Fibroblast of skin of left quadriceps (primary cell): ENCODE results near the gene ECE1.
A peak's percentile ranks its signal among the peaks of the same experiment; 100 is the strongest.

Source experiments
- DNase-seq, 2 experiments: peaks; one replicate each; pipeline ENCODE4 v3.0.0-alpha.2; 2013; ENCODE audit warnings: low read depth in 2 of 2

Gene ECE1

DNA sequence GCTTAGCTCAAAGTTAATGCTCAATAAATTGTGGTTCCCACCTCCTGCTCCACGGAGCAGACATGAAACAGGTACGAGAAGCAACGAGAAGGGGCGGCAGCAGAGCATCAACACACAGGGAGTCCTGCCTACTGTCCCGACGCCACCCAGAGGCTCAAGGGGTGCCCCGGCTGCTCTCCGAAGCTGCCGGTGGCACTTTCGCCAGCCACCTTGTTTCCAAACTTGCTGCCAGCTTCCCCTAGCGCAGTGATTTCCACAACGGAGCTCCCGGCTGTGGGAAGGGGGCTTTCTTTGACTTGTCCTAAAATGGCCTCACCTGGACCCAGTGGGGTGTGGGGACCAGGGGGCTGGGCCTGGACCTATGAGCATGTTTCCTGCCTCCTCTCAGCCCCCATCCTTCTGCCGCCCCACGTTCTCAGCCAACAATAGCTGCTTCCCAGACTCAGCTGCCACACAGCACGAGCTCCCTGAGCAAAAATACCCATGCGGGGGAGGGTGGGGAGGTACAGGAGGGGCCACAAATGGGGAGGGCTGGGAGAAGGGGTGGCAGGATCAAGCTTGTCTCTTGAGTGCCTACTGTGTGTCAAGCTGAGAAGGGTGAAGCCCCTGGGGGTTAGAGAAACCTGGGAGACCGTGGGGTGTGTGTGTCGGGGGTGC lies 35.6 kb upstream of the ECE1 start:
- no peak for DNase-seq

DNA sequence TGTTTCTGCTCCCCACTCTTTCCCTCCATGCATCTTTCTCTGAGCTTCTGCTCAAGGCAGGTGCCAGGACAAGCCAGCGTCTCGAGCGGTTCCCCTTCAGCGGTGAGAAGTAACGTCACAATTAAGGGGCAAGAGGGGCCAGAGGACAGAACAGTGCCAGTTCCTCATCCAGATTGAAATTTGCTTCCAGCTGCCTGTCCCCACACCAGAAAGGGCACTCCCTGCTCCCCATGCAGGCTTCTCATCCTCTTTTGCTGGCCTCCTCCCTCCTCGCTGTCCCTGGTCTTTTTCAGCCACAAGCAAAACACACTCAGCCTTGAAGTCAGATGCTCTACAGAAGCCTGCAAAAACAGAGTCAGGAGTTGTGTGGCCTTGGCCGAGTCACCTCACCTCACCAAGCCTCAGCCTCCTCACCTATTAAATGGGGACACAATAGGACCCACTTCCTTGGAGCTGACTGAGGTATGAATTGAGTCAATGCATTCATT lies 35.0 kb upstream of the ECE1 start:
- no peak for DNase-seq

DNA sequence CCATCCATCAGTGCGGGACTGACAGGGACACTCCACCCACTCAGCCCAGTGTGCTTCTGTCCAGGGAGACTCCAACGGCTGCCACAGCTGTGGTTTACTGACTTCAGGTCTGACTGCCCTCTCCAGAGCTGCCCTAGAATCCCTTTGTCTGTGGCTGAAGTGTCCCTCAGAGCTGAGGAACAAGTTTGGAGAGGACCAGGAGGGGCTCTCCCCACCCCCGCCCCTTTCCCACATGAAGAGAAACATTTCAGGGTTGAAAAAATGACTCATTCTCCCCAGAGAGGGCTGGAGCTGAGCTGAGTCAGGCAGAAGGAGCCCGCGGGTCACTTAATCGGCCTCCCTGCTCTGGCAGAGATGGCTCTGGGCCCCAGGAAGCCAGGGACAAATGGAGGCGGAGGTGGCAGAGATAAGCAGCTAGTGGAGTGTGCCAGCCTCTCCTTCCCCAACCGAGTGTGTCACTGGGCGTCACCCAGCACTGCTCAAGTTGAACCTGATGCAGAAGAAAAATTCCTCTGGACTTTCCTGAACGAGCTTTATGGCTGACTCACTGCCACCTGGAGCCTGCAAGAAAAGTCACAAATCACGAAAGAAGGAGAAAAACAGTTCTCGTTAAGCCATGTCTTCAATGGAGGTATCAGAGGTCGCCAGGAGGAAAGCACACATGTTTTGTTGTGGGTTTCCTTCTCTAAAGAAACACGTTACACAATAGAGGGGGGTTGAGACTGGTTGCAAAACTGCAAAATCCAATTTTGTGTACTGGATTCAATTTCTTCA lies 34.3 kb upstream of the ECE1 start:
- DNase-seq: peak; percentile 81 to 84

DNA sequence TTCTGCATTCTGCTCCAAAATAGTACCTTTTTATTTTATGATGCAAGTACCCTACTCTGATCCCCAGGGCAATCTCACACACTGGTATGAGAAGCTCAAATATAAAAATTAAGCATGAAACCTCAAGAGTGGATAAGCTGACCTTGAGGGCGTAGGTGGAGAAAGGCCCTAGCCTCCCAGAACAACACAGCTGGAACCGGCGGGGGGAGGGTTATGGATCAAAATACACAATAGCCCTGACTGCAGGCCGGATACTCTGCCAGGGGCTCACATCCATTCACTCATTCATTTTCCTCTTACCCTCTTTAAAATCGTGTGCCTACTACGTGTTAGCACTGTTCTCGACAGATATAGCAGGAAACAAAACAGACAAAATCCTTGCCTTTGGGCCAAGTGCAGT lies 32.8 kb upstream of the ECE1 start:
- no peak for DNase-seq

DNA sequence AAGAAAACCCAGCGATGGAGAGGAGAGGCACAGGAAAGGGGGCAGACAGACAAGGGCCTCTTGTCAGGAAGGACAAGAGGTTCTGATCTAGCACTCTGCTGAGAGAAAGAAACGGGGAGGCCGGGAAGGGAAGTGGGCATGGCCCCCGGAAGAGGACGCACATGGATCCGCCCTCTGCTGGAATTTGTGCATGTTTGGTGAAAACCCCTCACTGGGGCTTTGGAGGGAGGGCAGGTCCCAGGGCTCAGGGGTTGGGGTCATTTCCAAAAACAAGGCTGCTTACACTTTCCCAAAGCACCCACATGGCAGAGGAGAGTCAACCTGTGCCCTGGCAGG lies 32.4 kb upstream of the ECE1 start:
- no peak for DNase-seq

DNA sequence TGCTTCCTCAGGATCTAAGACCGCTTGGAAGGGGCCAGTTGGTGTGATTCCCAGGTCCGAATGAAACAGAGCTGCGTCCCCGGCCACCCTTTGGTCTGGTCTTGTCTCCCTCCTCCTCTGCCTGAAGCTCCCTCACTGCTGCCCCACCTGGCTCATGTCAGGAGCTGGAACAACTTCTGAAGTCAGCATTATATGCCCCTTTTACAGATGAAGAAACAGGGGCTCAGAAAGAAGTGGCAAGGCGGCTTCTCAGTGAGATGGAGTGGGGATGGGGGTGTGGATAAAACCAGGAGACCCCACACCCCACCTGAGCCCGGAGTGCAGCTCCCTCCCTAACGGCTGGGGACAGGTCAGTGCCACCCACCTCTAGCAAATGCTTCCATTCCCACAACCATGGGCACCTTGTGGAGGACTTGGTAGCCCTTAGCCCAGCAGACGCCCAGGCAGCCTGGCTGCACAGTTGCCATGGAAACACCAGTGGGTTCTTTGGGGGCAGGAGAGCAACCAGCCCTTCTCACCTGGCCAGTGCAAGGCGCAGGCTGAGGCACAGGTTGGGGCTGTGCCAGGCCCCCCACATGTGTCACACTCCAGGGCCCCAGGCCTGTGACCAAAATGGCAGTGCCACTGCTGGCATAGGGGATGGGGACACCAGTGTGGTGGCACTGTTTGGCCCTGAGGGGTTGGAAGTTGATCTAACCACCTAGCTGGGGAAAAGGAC lies 31.9 kb upstream of the ECE1 start:
- DNase-seq: no peak

DNA sequence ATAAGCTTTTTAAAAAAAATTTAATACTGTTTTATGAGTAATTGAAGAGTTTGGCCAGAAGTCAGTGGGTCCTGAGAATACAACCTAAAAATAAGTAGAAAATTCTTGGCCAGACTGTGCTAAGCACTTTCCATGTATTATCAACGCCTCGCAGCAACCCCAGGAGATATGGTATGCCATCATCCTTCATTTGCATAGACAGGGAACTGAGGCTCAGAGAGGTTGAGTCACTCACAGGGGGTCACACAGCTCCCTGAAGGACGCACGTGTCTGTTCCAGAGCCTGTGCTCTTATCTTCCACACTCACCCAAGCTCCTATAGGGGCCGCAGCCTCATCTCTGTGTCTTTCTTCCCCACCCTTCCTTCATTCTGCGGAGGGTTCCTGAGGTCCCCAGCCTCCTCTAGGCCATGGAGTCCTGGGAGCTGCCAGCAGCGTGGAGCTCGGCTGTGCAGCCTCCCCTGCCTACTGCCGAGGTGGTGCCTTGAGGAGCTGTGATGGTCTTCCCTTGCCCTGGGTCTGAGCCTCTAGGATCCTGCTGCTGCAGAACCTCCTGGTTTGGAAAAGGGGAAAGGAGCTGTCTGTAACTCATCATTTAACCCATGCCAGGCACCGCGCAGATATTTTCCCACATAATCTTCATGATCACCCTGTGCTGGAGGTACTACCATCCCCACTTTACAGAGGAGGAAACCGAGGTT lies 30.3 kb upstream of the ECE1 start:
- DNase-seq: no peak

DNA sequence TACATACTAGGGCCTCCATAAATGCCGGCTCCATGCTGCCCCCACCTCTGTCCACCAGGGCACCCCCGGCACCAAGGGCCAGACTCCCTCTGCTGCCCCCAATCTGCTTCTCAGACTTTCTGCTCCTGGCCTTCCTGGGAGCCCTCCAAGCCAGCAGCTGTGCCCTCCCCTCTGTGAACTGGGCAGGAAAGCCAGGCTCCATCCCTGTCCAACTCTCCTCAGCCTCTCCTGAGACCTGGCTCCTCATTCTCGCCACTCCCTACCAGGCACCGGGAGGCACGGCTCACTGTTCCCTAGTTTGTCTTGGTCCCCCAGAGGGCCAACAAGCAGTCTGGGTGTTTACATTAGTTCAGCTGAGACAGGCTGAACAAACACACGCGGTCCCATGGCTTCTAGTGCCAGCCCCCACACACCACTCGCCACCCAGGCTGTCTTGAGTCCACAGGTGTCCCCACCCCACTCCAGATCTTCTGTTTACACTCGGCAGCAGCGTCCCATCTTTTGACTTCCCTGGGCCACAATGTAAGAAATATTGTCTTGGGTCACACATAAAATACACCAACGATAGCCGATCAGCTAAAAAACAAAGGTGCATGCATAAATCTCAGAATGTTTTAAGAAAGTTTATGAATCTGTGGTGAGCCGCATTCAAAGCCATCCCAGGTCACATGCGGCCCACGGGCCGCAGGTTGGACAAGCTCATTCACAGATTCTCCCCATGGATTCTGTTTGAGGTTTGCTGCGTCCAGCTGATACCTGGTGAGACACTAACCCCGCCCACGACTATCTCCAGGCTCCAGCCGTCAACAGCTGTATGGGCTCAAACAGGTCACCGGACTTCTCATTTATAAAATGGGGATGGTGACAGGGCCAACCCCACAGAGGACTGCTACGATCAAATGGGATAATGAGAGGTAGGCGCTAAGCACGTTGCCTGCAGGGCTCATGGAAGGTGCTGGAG lies 29.5 kb upstream of the ECE1 start:
- DNase-seq: no peak

DNA sequence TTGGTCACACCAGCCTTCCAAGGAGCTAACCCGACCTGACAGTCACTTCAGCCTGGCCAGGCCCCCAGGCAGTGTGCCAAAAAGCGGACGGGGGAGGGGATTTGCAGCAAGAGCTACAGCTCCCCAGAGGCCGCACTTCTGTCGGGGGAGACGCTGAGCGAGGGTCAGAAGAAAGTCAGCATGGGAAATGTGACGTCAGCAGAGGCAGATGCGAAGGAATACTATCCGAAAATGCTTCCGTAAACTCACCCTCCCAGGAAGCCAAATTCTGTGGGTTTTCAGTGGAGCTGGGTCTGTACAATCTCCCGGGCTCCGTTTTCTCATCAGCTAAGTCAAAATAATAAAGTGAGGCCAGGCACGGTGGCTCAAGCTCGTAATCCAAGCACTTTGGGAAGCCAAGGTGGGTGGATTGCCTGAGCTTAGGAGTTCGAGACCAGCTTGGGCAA lies 28.5 kb upstream of the ECE1 start:
- peak; percentile 59 to 64 for DNase-seq

DNA sequence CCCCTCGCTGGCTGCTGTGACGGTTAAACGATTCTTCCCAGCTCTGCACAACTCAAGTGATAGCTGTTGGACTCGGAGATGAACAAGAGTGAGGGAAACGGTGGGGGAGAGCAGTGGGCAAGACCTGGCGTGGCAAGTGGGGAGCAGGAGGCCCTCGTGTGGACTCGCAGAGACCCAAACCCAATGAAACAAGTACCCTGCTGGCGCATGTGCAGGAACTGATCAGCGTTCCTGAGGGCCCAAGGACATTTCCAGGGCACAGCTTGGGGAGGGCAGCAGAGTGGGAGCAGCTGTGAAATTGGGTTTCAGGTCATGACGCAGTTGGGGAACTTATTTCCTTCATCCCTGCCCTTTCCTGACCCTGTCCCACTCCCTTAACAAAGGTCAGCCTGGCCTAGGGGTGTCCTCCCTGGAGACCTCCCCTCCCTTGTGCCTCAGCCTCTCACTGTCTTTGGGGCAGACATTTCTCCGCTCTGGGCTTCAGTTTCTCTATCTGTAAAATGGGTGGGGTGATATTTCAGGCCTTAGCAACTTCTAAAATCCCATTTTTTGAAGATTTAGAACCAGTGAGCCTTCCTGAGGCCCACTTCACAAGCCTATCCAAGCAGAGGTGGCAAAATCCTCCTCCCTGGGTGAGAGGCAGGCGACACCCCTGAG lies 27.9 kb upstream of the ECE1 start:
- DNase-seq: no peak

DNA sequence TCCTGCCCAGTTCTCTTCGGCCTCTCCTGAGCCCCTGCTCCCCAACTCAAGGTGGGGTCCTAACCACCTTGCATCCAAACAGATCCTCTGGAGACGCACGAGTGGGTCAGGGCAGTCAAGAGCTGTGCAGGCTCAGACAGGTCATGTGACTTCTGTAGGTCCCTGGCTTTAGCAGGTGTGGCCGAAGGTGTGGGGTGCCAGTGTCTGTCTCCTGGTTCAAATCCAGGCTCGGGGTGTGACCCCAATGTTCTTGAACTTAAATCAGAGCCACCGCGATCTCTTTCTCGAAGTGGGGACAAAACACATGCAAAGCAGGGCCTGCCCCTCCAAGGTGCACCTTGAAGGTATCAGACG lies 27.4 kb upstream of the ECE1 start:
- DNase-seq: no peak

DNA sequence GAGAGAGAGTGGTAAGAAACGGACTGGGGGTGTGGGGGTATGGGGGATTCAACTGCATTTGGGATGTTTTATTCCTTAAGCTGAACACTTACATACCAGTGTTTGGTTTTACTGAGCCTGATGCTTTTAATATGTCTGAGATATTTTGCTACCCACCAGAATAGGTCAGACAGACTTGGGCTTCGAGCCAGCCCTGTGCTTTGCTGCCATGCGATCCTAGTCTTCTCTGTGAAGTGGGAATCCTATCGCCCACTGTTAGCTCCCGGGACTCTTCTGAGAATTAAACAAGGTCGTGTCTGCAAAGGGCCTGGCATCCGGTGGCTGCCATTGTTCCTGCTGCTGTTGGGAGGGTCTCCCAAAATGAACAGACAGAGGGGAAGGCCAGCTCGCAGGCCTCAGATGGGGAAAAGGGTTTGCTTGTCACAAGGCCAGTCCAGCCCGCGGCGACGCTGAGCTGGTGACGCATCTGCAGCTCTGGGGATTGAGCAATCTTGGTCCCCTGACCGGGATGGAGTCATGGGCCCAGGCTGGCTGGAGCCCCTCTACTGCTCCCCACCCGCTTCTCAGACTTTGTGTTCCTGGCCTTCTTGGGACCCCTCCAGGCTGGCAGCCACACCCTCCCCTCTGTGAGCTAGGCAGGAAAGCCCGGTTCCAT lies 26.9 kb upstream of the ECE1 start:
- DNase-seq: no peak

DNA sequence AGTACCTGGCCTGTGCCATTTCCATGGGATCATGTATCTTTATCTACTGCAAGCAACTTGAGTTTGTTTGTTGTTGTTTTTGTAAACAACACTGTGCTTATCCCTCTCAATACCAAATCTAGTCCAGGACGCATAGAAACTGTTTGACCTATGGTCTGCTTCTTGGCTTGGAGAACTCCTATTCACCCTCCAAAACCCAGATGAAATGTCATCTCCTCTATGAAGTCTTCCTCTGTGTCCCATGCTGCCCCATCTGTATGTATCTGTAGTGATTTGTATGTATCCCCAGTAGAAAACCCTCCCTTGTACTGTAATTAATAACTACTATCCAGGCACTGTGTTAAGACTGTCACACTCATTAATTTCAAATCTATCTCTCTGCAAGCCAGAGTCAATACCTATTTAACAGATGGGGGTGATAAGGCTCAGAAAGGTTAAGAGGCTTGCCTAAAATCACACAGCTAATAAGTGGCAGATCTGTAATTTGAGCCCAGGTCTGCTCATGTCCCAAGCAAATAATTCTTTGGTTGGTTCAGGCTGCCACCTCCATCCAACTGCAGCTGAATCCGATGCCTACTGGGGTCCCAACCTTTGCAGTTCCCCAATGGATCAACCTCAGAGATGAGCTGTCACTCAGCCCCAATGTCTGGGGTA lies 24.6 kb upstream of the ECE1 start:
- no peak for DNase-seq

DNA sequence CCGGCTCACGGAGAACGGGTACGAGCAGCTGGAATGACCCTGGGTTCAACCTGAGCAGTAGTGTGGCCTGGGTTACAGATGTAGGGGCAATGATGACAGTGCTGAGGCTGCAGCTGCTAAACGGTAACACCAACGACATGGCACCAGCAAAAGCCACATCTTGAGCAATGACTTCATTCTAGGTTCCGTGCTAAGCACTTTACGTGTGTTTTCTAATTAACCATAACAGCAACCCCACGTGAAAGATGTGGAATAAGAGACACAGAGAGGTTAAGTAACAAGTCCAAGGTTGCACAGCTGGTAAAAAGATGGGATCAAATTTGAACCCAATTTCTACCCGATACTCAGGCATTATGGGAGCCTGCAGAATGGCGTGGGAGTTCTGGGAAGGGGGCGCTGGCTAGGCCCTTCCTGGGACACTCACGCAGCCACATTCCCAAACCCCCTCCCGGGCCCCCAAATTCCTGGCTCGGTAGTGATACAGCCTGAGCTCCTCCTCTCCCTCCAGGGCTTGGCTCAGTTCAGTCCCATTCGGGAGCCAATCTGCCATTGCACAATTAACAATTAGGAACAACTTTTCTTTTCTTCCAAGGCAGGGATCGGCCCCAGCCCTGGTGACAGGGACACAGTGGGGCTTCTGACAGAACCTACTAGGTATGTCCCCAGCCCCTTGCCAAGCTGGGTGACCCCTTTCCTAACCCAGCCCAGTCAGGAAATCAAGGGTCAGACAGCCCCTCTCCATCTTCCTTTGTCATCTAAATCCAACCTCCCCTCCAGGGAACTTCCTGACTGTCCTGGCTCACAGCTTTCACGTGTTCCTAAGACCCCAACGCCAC lies 23.8 kb upstream of the ECE1 start:
- DNase-seq: no peak

DNA sequence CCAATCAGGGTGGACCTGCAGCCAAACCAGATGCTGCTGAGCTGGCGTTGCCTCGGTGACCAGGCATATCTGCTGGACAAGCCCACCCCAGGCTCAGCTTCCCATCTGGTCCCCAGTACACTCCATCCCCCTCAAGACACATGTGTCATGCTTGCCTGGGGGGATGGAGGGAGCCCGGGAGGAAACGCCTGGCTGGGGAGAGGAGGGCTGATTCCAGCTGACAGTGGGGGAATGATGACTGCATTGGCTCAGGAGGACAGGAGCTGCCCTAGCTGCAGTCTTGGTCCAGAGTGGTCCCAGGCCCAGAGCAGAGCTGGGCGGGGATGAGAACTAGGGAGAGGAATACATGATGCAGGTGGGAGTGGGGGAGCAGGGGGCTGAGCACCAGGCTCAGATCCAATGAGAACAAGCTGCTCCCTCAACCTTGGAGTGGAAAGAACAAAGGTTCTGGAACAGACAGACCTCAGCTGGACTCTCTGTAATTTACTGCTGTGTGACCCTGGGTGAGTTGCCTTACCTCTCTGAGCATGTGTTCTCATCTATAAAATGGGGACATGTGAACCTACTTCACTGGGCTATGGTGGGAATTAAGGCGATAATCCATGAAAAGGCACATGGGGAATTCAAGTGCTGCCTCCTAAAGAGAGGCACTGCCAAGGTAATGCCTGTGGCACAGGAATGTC lies 23.1 kb upstream of the ECE1 start:
- peak; percentile 62 to 63 for DNase-seq

DNA sequence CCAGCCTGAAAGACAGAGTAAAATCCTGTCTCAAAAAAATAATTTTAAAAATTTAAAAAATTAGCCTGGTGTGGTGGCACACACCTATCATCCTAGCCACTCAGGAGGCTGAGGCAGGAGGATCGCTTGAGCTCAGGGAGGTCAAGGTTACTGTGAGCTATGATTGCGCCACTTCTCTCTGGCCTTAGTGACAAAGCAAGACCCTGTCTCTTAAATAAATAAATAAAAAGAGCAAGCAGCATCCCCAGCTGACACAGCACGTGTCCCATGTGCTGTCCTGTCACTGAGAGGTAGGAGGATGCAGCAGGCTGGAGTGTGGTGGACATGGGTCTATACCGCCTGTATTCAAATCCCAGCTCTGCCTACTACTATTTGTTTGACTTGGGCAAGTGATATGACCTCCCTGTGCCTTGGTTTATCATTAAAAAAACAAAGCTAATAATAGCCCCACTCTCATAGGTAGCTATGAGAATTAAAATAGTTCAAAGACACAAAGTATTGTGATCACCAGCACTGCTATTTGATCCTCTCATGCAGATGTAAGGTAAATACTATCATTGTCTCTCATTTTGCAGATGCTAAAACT lies 22.2 kb upstream of the ECE1 start:
- DNase-seq: no peak

DNA sequence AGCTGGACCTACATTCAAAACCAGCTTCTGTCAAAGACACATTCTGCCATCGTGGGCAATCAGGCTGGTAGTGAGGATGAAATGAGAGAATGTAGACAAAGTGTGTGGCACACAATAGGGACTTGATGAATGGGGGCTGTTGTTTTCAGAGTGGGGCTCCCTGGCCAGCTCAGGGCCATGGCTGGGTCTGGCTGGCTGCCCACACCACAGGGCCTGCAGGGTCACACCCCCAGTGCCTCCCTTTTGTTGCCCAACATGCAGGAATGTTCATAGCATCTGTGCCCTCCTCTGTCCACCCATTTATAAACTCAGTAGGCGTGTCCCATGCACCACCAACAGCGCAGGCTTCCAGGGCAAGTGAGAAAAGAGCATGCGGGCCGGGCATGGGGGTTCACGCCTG lies 20.8 kb upstream of the ECE1 start:
- no peak for DNase-seq
